Stimulated activated effector memory CD8-positive, alpha-beta T cell treated with anti-CD3 and anti-CD28 coated beads, Interleukin-12 subunit alpha, Interleukin-12 subunit beta, amount 100 ng/mL, for 72 hours (primary cell): ENCODE data around the gene DHX36.

Experiments
- ATAC-seq: fragments of 150-1000 bp; cut with Tn5 transposase; 2 replicates; pipeline ENCODE4 v1.10.0; 2021
- DNase-seq, 2 donors: peaks; one replicate each; pipeline ENCODE4 v3.0.0; 2021 to 2022; ENCODE audit warnings: low spot score in 2 of 2
- H3K27ac Mint-ChIP-seq: one replicate; pipeline ENCODE4 v1.8.0; 2022; ENCODE audit warnings: mild to moderate bottlenecking, mixed read lengths
- H3K36me3 Mint-ChIP-seq: one replicate; pipeline ENCODE4 v1.8.0; 2022; ENCODE audit warnings: mild to moderate bottlenecking, mixed read lengths
- H3K4me1 Mint-ChIP-seq: one replicate; pipeline ENCODE4 v1.8.0; 2022; ENCODE audit warnings: mixed read lengths
- H3K4me3 Mint-ChIP-seq: one replicate; pipeline ENCODE4 v1.8.0; 2022; ENCODE audit warnings: mild to moderate bottlenecking, mixed read lengths
- H3K9me3 Mint-ChIP-seq: one replicate; pipeline ENCODE4 v1.8.0; 2022; ENCODE audit warnings: mixed read lengths

The DHX36 gene

DNA sequence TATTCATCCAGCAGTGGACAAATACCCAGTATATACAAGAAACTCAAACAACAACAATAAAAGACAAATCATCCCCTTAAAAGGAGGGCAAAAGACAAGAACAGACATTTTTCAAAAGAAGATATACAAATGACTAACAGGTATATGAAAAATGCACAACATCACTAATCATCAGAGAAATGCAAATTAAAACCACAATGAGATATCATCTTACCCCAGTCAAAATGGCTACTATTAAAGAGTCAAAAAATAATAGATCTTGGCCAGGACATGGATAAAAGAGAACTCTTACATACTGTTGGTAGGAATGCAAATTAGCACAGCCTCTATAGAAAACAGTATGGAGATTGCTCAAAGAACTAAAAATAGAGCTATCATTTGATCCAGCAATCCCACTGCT lies 16.9 kb downstream of the DHX36 start:
- H3K36me3 Mint-ChIP-seq = peaks cover 100% of the 10 kb centered on the region
- peaks cover 14% of the 10 kb centered on the region for H3K4me1 Mint-ChIP-seq
- H3K9me3 Mint-ChIP-seq = no peaks in the 10 kb centered on the region
- DNase-seq = no peak
- ATAC-seq = peak; percentile 51
- peak overlapping the region; percentile 49 for H3K27ac Mint-ChIP-seq
- no peak overlapping the region for H3K4me3 Mint-ChIP-seq

GRCh38 chr3:154304936-154305335 lies 19.4 kb downstream of the DHX36 start:
- peaks cover 14% of the 10 kb centered on the region for H3K4me1 Mint-ChIP-seq
- no peak overlapping the region for H3K4me3 Mint-ChIP-seq
- no peaks in the 10 kb centered on the region for H3K9me3 Mint-ChIP-seq
- DNase-seq (no peak), ATAC-seq (no peak)
- peaks cover 100% of the 10 kb centered on the region for H3K36me3 Mint-ChIP-seq
- H3K27ac Mint-ChIP-seq = no peak overlapping the region

DNA sequence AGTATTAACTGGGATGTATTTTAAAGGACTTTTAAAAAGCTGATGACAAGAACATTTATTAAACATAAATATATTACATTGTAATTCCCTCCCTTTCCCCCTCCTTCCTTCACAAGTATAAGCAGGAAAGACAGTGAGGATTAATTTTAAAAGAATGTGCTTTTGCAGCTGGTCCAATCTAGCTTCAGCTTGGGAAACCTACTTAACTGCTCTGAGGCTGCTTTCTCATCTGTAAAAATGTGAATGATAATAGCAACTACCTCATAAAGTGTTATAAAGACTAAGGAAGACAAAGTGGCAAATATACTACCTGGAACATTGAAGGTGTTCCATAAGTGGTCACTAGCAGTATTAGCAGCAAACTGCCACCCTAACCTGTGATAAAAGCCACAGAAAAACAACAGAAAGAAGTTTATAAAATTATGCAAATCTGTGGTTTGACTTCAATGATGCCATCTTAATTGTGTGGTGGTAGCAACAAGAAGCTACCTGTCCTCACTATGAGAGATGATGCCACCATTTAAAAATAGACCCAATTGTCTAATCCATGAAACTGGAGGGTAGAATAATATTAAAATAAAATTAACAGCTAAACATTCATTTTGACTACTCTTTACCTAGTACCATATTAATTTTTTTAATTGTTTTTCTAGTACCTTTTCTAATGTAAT lies 20.0 kb downstream of the DHX36 start:
- no peak for ATAC-seq
- Mint-ChIP-seq H3K36me3 (peaks cover 100% of the 10 kb centered on the region), H3K4me1 (peaks cover 14% of the 10 kb centered on the region), H3K9me3 (no peaks in the 10 kb centered on the region), H3K4me3 (no peak overlapping the region), H3K27ac (no peak overlapping the region)
- no peak for DNase-seq

GRCh38 chr3:154301561-154301960 lies 22.7 kb downstream of the DHX36 start:
- H3K9me3 Mint-ChIP-seq = no peaks in the 10 kb centered on the region

DNA sequence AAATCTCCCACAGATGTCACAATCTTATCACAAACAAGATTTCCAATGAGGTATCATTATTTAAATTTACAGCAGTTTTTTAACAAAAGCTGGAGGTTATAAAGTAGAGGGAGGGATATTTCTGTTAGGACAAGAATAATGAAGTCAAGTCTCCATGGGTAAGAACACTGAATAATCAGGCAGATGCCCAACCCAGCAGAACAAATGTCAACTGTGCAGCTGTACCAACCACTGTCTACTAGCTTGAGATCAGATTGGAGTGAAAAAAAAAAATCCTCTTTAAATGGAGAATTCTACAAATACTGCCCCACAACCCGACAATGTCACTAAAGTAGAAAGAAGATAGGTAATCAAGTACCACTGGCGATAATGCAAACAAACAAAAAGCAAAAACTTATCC lies 30.3 kb downstream of the DHX36 start:
- Mint-ChIP-seq H3K9me3 (no peaks in the 10 kb centered on the region), H3K36me3 (peaks cover 100% of the 10 kb centered on the region), H3K27ac (peak overlapping the region; percentile 58), H3K4me1 (no peaks in the 10 kb centered on the region), H3K4me3 (no peak overlapping the region)
- ATAC-seq (no peak), DNase-seq (no peak)

More at GRCh38 chr3:154301561-154301960, 22.7 kb downstream of the DHX36 start:
- DNase-seq (no peak), ATAC-seq (no peak)
- Mint-ChIP-seq H3K4me1 (no peaks in the 10 kb centered on the region), H3K4me3 (no peak overlapping the region), H3K27ac (no peak overlapping the region), H3K36me3 (peaks cover 100% of the 10 kb centered on the region)

DNA sequence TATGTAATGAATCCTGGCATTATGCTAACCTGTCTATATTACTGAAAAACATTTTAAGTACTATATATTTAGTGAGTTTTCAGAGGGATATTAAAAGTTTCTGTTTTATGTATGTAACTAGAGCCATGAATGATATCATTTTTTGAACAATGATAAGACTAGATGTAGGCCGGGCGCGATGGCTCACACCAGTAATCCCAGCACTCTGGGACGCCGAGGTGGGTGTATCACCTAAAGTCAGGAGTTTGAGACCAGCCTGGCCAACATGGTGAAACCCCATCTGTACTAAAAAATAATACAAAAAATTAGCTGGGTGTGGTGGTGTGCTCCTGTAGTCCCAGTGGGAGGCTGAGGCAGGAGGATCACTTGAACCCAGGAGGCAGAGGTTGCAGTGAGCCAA lies 34.1 kb downstream of the DHX36 start:
- no peak overlapping the region for H3K4me3 Mint-ChIP-seq

DNA sequence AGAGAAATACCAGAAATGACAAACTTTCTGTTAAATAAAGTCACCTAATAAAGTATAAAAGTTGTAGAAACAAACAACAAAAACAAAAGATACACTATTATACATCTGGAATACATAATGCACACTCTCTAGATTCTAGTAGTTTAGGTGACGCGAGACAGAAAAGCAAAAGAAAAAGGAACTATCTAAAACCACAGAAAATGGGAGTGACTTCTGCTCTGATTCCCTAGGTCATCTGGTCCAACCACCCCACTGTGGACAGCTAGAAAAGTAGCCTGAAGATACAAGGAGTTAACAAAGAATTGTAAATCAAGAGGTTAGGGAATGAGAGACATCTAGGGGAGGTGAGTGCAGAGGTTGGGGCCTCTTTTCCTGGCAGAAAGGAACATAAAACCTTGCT lies 39.1 kb downstream of the DHX36 start:
- peaks cover 6% of the 10 kb centered on the region for H3K4me1 Mint-ChIP-seq
- ATAC-seq (no peak), DNase-seq (no peak)
- peaks cover 100% of the 10 kb centered on the region for H3K36me3 Mint-ChIP-seq
- no peak overlapping the region for H3K27ac Mint-ChIP-seq
- no peaks in the 10 kb centered on the region for H3K9me3 Mint-ChIP-seq
- H3K4me3 Mint-ChIP-seq = no peak overlapping the region

More for the DNA sequence above, 34.1 kb downstream of the DHX36 start:
- peaks cover 100% of the 10 kb centered on the region for H3K36me3 Mint-ChIP-seq
- H3K4me1 Mint-ChIP-seq = no peaks in the 10 kb centered on the region
- H3K27ac Mint-ChIP-seq = no peak overlapping the region
- no peaks in the 10 kb centered on the region for H3K9me3 Mint-ChIP-seq
- ATAC-seq = no peak
- no peak for DNase-seq

GRCh38 chr3:154280161-154280560 lies 44.1 kb downstream of the DHX36 start:
- peak overlapping the region; percentile 13 for H3K27ac Mint-ChIP-seq
- peaks cover 100% of the 10 kb centered on the region for H3K36me3 Mint-ChIP-seq
- no peak for ATAC-seq

GRCh38 chr3:154275965-154276364 lies 48.3 kb downstream of the DHX36 start:
- no peaks in the 10 kb centered on the region for H3K9me3 Mint-ChIP-seq
- no peaks in the 10 kb centered on the region for H3K4me1 Mint-ChIP-seq
- ATAC-seq = no peak
- H3K36me3 Mint-ChIP-seq = peaks cover 96% of the 10 kb centered on the region
- no peak overlapping the region for H3K27ac Mint-ChIP-seq
- no peak for DNase-seq
- H3K4me3 Mint-ChIP-seq = no peak overlapping the region

More at GRCh38 chr3:154280161-154280560, 44.1 kb downstream of the DHX36 start:
- Mint-ChIP-seq H3K4me1 (peaks cover 6% of the 10 kb centered on the region), H3K4me3 (no peak overlapping the region), H3K9me3 (no peaks in the 10 kb centered on the region)
- no peak for DNase-seq

- H3K36me3 Mint-ChIP-seq = peaks cover 96% of the 10 kb centered on the region
- H3K4me3 Mint-ChIP-seq = no peak overlapping the region
- no peaks in the 10 kb centered on the region for H3K9me3 Mint-ChIP-seq
- no peak for DNase-seq
- H3K27ac Mint-ChIP-seq = no peak overlapping the region
- no peaks in the 10 kb centered on the region for H3K4me1 Mint-ChIP-seq
- no peak for ATAC-seq
Measured at GRCh38 chr3:154275292-154275691, 49.0 kb downstream of the DHX36 start.

DNA sequence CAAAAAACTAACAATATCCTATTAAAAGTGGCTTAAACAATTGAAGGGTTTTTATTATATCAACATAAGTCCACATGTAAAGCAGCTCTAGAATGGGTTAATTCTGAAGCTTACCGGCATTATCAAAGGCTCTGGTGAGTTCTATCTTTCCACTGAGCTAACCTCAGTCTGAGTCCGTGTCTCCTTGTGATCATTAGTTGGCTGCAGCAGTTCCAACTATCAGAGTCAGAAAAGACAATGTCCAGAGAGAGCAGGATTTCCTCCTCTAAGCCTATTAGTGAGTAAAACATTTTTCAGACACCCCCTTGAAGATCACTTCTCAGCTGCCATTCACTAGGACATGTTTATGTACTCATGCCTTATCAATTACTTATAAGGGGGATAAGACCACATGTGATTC lies 49.9 kb downstream of the DHX36 start:
- peak overlapping the region; percentile 9 for H3K27ac Mint-ChIP-seq
- no peak for DNase-seq

DNA sequence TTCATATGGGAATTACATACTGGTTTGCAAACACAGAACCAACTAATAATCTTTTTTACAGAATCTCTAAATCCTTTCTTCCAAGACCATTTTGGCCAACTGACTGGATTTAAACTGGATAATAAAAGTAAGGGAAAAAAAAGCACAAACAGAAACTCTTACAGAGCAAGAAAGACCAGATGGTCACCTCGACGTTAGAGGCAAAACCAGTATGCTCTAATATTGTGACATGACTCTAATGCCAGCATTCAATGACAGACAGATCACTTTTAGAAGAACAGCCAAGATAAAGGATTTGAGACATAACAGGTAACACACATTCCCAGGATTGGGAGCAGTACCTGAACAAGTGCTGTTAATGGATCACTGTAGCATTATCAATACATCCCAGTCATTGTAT lies 50.9 kb downstream of the DHX36 start:
- H3K4me1 Mint-ChIP-seq = no peaks in the 10 kb centered on the region
- H3K36me3 Mint-ChIP-seq = peaks cover 96% of the 10 kb centered on the region
- DNase-seq (no peak), ATAC-seq (no peak)
- H3K27ac Mint-ChIP-seq = no peak overlapping the region
- no peaks in the 10 kb centered on the region for H3K9me3 Mint-ChIP-seq
- H3K4me3 Mint-ChIP-seq = no peak overlapping the region

More for the DNA sequence above, 49.9 kb downstream of the DHX36 start:
- Mint-ChIP-seq H3K4me3 (no peak overlapping the region), H3K9me3 (no peaks in the 10 kb centered on the region), H3K36me3 (peaks cover 96% of the 10 kb centered on the region), H3K4me1 (no peaks in the 10 kb centered on the region)
- no peak for ATAC-seq

- no peak overlapping the region for H3K4me3 Mint-ChIP-seq
- no peaks in the 10 kb centered on the region for H3K9me3 Mint-ChIP-seq
- H3K4me1 Mint-ChIP-seq = peaks cover 9% of the 10 kb centered on the region
- peak overlapping the region; percentile 6 for H3K27ac Mint-ChIP-seq
- peaks cover 78% of the 10 kb centered on the region for H3K36me3 Mint-ChIP-seq
- DNase-seq = no peak
- no peak for ATAC-seq
Measured at GRCh38 chr3:154254527-154254926, 69.8 kb downstream of the DHX36 start.

GRCh38 chr3:154252759-154253638 lies 71.3 kb downstream of the DHX36 start:
- no peak overlapping the region for H3K4me3 Mint-ChIP-seq
- peaks cover 64% of the 10 kb centered on the region for H3K36me3 Mint-ChIP-seq
- peaks cover 5% of the 10 kb centered on the region for H3K4me1 Mint-ChIP-seq
- H3K9me3 Mint-ChIP-seq = no peaks in the 10 kb centered on the region
- no peak overlapping the region for H3K27ac Mint-ChIP-seq
- DNase-seq (peak; percentile 51 to 82), ATAC-seq (peak; percentile 62)

GRCh38 chr3:154251610-154252009 lies 72.7 kb downstream of the DHX36 start:
- Mint-ChIP-seq H3K9me3 (no peaks in the 10 kb centered on the region), H3K27ac (no peak overlapping the region), H3K4me3 (no peak overlapping the region), H3K36me3 (peaks cover 50% of the 10 kb centered on the region), H3K4me1 (peaks cover 5% of the 10 kb centered on the region)
- ATAC-seq (no peak), DNase-seq (no peak)

- no peak overlapping the region for H3K27ac Mint-ChIP-seq
- peaks cover 38% of the 10 kb centered on the region for H3K36me3 Mint-ChIP-seq
- no peaks in the 10 kb centered on the region for H3K9me3 Mint-ChIP-seq
- DNase-seq = no peak
- H3K4me3 Mint-ChIP-seq = no peak overlapping the region
- no peak for ATAC-seq
- H3K4me1 Mint-ChIP-seq = peaks cover 10% of the 10 kb centered on the region
Measured at GRCh38 chr3:154250291-154250690, 74.0 kb downstream of the DHX36 start.
